Hippocampal formation (tissue), 2 donors: Measurements from ENCODE around the gene LMO4.

Experiments
- DNase-seq, 2 donors: peaks; one replicate each; lab custom pipeline; 2025; lab: John Stamatoyannopoulos, UW

LMO4 gene, protein sequence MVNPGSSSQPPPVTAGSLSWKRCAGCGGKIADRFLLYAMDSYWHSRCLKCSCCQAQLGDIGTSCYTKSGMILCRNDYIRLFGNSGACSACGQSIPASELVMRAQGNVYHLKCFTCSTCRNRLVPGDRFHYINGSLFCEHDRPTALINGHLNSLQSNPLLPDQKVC

DNA sequence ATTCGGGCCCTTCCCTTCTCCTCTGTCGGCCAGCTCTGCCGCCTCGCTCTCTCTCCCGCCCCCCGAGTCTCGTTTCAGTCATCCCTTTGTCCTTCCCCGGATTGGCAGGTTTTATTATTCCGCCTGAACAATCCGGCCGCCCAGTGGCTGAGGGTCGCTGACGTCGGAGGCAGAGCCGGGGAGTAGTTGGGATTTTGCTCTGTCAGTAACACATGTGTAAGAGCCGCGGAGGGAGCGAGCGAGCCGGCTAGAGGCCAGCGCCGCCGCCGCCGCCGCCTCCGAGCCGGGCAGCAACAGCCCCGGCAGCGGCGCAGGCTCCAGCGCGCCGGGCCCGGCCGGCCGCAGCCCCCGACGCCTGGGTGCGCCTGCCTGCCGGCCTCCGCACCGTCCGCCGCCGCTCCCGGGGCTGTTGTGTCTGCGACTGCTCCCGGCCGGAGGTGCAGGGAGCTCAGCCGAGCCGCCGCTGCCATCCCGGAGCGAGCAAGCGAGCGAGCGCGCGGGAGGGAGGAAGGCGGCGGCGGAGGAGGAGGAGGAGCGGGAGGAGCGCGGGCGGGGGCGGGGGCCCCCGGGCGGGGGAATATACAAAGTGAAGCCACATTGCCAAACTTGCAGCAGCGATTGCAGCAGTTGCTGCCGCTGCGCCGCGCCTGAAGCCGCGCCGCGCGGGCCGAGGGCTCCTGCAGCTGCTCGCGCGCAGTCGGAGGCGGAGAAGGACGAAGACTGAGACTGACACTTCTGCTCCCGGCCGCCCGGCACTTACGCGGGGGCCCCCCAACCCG lies at the start of gene LMO4:
TSS of gene LMO4 (plus strand) at position 609 of the 779 bp plus-strand sequence. CDS start 3,136 bp downstream, outside the sequence.
- DNase-seq = peak; percentile 96 to 99

DNA sequence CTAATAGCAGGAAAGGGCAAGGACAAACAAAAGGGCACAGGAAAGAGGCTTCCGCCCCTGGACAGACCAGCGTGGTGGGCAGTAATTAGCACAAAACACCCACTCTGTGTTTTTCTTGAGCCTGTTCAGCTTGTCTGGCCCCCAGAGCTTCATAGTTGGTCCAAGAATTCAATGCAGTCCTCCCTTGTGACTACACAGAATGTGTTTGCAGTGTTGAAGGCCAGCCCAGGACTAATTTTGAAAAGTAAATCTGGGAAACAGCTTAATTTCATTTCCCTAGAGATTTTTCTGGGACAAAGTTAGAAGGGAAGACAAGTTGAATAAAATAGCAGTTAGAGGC lies 49.2 kb upstream of the LMO4 start:
- DNase-seq = no peak

DNA sequence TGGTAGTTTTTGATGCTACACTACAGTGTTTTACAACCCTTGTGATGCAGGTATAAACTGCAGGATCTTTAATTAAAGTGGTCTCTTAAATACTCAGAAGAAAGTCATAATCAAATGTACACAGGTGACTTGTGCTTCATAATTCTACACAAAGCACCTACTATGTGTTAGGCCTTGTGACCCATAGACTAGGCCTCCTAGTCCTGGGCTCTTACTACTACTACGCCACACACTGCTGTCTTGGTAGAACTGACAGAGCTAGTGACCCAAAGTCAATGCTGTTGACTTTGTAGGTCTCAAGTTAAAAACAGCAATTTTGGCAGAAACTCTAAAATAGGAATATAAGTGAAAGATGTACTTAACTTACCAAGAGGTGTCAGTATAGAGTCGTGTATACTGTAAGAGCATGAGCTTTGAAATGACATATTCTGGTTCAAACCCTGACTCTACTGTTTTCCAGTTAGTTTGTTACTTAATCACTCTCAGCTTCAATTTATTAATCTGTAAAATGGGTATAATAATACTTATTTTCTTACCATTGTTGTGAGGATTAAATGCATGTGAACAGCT lies 48.6 kb upstream of the LMO4 start:
- DNase-seq = no peak

DNA sequence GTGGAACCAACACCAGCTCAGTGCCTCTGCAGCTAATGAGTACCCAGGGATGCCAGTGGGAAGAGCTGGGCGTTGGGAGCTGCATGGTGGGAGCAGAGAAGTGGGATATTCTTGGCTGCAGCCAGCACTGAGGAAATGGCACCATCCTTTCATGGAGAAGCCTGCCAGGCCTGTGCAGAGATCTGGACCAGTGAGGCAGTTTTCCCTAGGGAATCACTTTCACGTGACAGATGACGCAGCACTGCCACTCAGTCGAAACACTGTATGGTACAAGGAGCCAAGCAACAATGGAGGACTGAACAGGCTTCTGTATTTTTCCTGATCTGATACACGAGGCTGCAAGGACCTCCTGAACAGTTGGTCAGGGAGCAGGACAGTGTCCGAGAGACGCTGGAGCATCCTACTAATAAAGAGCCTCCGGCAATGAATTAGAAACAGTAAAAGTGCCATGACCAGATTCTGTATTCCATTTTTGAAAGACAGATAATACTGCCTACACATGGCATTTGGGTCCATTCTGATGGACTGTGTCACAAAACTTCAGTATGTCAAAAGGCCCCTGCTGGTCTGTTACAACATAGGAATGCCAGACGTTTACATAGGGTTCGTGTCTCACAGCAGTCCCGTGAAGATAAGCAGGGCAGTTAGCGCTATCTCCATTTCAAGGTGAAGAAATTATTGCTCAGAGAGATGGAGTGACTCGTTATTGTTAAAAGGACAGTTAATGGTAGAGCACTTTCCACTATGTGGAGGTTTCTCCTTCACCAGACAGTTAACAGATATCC lies 44.0 kb upstream of the LMO4 start:
- DNase-seq = no peak

DNA sequence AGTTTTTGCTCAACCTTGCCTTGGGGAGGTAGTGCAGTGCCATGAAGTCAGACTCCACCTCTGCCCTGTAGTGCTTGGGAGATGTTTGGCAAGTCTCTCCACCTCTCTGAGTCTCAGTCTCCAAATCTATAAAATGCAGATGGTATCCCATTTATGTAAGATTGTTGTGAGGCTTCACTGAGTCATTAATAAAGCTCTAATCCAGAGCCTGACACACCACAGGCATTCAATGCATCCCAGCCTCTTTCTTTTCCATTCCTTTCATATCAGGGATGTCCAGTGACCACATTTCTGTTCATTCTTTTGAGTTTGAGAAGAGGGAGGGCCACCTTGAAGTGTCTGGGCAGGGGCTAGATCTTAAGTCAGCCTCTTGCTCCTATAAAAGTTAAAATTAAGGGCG lies 37.6 kb upstream of the LMO4 start:
- DNase-seq = no peak

DNA sequence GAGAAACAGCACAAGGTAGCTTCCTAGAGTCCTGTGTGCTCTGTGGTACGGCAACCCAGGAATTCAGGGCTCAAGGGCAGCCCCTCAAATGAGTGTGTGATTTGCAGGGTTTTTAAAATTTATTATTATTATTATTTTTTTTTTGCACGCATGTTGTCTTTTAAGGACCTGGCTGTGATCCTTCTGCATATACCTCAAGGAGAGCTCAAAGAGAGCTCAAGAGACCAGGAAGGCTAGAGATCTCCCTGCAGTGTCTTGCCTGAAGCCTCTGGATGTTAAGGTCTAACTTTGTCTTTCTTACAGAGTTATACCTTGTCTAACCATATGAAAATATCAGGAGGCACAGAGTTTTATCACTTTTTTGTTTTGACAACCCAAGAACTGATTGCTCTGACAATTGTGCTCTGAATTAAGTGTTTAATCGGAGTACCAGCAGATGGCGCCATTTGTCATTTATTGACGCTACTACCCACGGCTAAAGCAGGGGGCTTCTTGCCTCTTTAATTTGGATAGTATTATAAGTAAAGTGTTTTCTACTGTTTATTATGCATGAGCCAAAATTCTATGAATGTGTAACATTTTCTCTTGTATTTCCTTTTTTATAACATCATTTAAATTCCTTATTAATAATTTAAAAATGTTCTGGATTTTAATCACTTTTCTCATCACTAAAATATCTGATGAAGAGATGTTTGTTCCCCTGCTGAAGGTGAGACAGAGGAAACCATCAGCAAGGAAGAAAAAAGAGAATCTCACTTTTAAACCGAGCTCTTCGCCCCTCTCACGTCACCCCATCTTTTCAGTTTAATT lies 35.8 kb upstream of the LMO4 start:
- peak; percentile 25 to 70 for DNase-seq

DNA sequence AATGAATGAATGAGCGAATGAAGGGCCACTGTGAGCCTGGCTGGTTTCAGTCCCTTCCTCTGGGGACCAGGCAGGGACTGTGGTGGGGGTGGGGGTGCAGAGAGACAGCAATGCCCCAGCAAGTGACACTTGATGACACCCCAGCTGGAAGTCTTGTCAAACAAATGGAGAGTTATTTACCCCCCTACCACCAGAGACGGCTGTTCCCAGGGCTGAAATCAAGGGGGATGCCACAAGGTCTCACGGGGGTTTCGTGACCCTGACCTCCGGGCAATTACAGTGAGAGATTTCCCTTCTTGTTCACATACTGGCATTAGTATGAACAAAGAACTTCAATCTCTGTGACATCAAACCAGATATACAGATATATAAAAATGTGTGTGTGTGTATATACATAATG lies 34.0 kb upstream of the LMO4 start:
- no peak for DNase-seq

DNA sequence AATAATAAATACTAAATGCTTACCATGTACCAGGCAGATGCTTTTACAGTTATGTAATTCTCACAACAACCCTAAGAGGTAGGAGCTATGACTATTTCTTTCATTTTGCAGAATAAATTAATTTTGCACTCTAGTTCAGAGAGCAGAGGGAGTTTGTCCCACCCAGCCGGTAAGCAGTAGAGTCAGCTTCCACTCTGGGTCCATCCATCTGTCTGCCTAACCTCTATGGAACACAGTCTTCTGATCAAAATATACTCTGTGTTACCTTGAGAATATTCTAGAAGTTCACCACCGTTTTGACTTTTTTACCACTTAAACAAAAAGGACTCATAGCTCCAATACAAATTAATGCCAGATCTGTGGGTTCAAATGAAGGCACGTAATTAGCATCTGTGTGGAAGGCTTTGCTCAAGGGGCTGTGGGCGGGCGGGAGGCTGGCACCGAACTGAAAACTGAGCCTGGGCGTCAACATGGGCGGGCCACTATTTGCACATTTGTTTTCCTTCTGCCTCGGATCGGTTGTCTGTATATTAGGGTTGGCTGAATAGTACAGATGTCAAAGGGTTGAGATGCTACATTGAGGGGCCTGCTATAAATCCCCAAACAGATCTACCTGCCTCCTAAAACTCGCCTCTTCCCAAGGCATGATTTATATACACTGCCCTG lies 33.1 kb upstream of the LMO4 start:
- no peak for DNase-seq

DNA sequence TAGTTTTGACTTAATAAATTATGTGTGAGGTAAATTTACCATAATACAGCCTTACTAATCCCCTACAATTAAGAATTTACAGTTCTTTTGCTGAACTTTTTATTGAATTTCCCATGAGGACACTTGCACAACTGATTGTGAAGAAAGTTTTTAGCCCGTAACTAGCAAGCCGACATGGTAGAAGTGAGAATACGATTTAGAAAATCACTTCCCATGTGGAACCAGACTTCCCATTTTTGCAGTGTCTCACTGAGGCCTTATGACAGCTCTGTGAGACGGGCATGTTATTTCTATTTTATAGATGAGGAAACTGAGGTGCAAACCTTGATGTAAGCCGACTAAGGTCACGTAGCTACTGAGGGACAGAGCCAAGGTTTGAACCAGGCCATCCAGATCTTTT lies 32.5 kb upstream of the LMO4 start:
- no peak for DNase-seq

DNA sequence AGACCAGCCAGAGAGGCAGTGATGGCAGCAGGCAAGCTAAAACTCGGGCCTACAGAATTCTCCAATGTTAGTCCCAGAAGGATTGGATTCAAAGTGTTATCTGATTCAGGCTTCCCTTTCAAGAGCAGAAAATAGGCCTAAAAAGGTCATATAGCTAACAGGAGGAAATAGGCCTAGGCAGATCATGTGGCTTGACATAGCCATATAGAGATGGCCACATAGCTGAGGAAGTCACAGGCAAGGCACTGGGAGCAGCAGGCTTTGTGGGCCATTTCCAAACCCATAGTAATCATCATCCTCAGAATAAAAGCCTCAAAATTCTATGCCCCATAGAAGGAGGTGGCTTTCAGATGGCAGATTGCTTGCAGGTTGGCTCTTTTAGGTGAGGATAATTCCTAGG lies 29.0 kb upstream of the LMO4 start:
- DNase-seq = no peak

DNA sequence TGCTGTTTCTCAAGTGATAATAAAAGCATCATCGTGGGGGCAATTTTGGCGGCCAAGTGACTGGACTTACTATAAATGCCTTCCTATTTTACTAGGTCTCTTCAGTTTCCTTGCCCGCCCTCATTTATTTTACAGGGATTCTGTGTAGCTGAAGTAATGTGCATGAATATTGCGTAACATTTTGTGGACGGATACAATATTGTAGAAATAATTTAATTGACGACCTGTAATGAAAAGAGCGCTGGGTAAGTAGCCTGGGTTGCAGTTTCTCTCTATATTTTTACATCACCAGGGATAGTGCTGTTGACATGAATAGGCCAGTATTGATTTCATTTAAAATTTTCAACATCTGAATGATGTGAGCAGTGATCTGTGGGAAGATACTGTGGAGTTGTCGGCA lies 28.1 kb upstream of the LMO4 start:
- no peak for DNase-seq

DNA sequence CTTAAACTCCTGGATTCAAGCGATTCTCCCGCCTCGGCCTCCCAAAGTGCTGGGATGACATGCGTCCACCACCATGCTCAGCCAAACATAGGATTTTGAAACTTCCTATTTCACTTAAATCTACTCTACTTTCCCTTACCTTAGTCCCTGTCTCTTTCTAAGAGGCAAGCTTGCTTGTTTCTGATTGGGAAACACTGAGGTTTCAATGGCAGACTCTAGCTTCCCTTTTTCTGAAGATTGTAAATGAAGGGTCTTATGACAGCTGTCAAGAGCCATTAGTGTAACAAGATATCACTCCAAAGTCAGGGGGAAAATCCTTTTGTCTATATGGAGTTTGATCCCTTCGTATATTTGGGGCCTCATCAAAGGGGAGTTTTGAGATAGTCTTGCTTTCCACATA lies 23.5 kb upstream of the LMO4 start:
- DNase-seq = no peak

DNA sequence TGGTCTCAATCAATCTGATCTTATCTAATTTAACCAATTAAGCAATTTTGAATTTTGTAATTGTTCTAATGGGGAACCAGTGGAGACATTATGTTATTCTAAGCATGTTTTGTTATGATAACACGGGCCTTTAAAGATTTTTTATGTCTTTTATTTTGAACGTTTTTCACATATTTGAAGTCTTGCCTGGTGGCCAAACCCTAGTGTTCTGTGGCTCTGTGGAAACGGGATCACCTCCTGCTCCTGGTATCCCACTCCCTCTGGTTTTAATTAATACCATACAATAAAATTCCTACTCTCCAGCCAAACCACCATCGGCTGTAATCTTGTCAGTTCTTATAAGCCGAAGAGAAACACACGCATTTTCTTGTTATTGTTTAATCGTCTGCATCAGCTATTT lies 22.9 kb upstream of the LMO4 start:
- DNase-seq = no peak

DNA sequence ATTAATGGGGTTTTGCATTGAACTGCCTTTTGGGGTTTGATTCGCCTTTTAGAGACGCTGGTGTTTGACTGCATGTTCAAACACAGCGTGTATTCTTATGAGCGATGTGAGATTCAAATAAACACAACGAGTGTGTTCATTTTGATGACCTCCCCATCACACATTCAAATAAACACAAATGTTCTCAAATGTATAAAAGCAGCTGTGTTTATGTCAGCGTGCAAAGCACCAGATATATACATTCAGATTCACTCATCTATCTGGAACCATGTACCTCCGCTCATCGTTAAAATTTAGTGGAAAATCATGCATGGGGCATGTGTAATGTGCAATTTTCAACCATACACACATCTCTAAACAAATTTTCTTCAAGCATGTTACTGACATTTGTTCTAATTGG lies 21.4 kb upstream of the LMO4 start:
- no peak for DNase-seq

DNA sequence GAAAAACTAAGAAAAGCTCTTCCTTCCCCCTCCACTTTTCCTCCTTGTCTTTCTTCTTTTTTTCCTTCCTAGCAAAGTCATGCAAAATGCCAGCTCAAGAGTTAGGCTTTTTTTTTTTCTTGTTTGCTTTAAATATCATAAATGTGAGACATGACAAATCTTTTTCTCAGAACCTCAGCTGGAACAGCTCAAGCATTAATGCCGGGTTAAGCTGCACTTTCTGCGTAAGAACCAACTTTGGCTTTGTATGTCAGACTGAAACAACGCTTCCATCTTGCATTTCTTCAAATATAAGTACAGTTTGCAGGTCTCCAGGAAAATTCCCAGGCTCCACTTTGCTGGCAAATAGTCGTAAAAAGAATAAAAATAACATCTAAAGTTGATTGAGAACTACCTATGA lies 20.7 kb upstream of the LMO4 start:
- DNase-seq = no peak

DNA sequence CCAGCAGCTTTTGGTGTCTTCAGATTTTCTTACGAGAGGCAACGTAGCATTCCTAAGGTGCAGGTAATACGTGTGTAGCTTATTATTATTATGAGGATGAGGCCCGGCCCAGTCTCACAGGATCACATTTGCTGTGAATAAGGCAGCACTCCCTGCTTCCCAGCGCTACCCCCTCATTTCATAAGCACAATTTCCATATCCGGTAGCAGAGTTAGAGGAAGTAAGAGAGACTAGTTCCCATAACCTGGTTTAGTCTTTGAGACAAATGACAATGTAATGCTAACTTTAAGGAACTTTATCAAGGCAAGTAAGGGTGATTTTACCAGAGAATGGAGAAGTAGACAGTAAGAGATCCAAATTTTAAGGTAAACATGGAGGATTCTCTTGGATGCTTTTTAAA lies 14.6 kb upstream of the LMO4 start:
- no peak for DNase-seq

DNA sequence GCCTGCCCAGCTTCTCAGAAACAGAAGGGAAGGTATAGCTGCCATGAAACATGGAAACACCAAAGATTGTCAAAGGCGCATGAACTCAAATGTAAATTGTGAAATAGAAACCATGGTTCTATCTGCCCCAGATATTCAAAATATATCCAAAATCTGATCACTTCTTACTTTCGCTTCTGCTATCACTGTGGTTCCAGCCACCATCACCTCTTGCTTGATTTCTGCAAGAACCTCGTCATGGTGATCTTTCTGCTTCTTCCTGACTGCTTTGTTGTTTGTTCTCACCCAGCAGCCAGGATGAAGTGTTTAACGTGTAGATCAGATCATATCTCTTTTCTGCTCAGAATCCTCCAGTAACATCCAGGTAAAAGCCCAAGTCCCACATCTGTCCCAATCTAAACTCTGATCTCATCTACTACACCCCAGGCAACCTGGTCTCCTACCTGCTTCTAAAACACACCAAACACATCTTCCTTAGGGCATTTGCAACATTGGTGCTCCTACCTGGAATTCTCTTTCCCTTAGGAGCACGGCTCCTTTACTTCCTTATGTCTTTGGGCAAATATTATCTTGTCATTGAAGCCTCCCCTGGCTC lies 10.5 kb upstream of the LMO4 start:
- DNase-seq = no peak

DNA sequence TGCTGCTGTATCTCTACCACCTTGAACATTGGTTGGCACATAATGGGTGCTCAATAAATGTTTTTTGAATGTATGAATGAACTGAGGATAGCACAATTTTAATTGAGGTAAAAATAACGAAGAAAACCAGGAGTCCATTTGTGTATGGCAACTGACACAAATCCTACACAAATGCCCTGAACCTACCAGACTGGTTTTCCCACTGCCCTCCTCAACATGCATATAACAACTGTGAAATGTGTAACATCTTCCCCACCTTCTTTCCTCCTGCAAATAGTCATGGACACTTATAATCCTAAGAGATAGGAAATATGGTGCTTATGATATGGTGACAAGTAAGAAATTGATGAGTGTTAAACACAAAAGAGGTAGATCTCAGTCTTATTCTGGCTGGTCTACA lies 9.9 kb upstream of the LMO4 start:
- no peak for DNase-seq

DNA sequence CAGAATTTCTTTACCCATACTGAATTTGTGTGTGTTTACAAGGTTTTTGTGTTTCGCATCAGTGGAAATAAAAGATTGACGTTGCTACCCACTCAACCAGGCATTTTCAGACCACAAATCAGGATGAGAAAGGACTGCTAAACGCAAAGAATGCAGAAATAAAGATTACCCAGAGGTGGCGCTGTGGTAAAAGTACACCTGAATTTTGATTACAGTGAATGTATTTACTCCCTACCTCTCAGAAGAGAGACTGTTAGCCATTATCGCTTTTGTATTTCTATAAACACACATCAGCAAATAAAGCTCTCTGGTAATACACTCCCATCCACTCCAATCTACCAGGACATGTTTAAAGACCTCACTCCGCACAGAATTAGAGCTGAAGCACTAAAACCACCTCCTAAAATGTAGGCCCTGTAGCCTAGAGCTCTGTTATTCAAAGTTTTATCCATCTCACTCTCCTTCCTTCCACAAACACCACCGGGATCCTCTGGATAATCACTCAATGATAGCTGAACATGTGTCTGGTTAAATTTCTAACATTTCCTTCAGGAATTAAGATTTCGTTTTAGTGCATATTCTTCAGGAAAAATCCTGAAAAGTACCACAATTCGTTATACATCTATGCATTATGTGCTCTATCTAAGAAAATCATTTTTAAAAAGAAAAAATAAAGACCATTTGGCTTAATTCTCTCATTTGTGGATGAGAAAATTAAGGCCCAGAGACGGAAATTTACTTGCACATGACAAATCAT lies 2.5 kb upstream of the LMO4 start:
- peak in 1 of 2 donors; percentile 76 for DNase-seq
